NCI-H2081 treated with DMSO at 0.1 percent for 48 hours (cell line): ENCODE results near the gene SELENOH.

ENCODE experiments used
- DNase-seq: peaks from one replicate; lab custom pipeline; 2025; lab: John Stamatoyannopoulos, UW

SELENOH gene

DNA sequence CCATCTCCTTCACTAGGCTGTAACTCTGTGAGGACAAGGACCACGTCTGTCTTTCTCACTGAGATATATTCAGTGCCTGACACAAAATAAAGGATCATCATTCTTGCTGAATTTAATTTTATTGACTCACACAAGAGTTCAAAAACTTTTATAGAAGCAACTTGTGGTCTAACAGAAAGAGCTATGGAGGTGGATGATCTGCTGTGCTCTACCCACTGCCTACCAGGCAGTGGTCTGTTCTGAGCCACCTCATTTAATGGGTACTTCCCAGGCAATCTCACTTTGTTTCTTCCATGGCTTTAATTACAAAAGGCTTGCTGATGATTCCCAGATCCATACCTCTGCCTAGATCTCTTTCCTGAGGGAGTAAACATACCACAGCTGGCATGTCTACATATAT is 5.6 kb downstream of the SELENOH start:
- no peak for DNase-seq

GRCh38 chr11:57751176-57751575 is 9.9 kb downstream of the SELENOH start:
- DNase-seq = no peak

- DNase-seq = no peak
Observed at GRCh38 chr11:57751676-57752253, 10.5 kb downstream of the SELENOH start, which contains the start of gene BTBD18. Gene BTBD18, minus strand, starts transcription at chr11:57751819. Its CDS starts 631 bp downstream, at chr11:57751188.

DNA sequence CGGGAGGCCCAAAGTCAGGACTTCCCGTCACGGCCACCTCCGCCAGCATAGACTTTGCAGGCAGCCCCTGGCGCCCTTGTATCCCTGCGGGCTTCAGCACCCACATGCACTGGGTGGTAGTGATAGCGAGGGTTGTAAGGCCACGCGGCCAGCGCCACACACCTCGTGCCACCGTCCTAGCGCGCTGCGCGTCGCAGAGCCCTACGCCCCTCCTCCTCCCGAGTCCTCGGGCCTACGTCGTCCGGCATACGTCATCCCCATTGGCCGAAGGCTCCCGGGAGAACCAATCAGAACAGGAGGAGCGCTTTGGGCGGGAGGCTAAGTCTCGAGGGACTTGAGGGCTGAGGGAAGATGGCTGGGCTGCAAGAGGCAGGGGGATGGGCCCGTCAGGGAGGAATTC is 11.7 kb downstream of the SELENOH start:
- DNase-seq = no peak

GRCh38 chr11:57758174-57758573 is 16.9 kb downstream of the SELENOH start:
- DNase-seq = no peak

DNA sequence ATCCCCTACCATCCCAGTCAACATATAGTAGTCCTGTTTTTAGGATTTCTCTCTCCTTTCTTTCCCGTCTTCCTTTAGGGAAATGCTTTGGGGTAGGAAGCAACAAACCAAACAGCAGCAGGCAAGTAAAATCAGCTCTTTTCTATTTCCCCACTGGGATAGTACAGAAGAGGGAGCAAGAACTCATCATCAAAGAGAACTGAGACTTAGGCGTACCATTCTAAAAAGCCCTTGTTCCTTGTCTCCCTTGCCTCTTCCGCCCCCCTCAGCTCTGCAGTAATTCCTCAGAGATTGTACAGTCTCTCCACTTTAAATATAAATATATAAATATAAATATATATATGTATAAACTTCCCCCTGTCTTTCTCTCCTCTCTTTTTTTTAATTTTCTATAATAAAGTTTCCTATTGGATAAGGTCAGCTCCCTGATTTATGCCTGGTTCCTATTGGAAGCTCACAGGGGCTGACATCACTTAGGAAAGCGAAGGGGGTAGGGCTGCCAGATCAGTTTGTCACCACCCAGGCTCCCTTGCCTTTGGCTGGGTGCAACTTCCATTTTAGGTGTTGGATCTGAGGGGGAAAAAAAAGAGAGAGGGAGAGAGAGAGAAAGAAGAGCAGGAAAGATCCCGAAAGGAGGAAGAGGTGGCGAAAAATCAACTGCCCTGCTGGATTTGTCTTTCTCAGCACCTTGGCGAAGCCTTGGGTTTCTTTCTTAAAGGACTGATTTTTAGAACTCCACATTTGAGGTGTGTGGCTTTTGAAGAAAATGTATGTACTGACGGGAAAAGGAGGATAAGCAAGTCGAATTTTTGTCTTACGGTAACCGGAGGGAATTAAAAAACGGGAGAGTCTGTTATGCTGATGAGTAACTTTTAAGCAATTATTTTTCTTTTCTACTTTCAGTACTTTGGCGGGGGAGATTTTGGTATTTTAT is 20.3 kb downstream of the SELENOH start, which contains the start of gene CTNND1:
Gene CTNND1, plus strand, starts transcription at position 502 of the 934 bp plus-strand sequence. CDS start 29,677 bp downstream, outside the sequence.
- peak; percentile 69 for DNase-seq

- DNase-seq = no peak
Observed at GRCh38 chr11:57762235-57762861, 21.1 kb downstream of the SELENOH start.

DNA sequence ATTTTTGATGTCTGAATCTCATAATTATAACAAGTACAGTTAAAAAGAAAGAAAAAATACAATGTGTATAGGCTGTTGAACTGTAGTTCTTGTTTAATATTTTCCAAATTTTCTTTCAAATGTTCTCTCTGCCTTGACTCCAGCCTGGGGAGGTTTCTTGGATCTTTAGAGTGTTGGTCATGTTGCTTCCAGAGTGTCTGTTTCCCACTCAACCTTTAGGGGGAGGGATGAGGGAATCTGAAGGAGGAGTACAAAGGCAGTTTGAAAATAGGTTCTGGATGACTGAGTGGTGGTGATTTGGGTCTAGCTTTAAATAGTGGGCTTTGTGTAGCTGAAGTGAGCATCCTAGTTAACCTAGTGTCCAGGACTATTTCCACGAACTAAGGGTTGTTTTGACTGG is 22.3 kb downstream of the SELENOH start:
- no peak for DNase-seq

- no peak for DNase-seq
Observed at GRCh38 chr11:57764021-57764420, 22.7 kb downstream of the SELENOH start.

GRCh38 chr11:57764566-57764965 is 23.3 kb downstream of the SELENOH start:
- DNase-seq = no peak

GRCh38 chr11:57764972-57765371 is 23.7 kb downstream of the SELENOH start:
- no peak for DNase-seq

DNA sequence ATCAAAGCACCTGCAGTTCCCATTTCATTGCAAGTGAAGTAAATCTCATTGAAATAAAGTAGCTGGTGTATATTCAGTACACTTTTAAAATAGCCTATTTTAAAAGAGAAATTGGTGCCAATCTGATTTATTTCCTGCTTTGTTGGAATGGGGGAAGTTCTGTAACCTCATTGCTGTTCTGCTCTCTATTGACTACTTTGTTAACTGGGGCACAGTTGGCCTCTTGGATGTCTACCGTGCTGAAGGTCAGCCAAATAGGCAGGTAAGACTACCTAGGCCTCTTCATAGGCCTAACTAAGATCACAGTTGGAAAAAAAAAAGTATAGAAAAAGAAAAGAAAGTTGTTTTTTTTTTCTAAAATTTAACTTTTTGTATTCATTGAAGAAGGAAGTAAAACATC is 29.5 kb downstream of the SELENOH start:
- no peak for DNase-seq

DNA sequence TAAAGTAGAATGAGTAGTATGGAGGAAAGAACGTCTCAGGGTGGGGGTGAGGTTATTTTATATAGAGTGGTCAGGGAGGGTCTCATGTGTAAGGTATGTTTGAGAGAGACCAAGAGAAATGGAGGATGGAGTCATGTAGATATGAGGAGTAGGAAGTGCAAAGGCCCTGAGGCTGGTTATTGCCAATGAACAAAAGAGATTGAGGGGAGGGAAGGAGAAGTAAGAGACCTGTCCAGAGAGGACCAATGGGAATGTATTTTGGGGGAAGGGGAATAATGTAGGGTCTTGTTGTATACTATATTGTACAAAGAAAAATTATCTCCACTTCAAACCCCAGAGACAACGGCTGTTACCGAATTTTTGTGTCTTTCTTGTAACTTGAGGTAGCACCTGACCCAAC is 30.1 kb downstream of the SELENOH start:
- DNase-seq = no peak

DNA sequence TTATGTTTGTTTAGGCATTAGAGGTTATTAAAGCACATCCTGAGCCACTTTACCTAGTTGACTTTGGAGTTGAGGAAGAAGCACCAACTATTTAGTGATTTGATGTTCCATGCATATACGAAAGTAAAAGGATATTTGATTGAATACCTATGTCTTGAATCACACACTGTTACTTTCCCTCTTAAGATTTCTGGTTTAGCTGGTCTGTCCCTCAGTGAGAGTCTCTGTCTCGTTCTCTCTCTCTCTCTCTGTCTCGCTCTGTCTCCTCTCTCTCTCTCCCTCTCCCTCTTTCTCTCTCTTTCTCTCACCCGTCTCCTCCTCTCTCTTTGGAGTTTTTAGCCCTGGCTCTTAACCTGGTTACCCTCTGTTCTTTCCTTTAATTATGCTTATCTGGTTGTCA is 31.3 kb downstream of the SELENOH start:
- DNase-seq = no peak

- DNase-seq = no peak
Observed at GRCh38 chr11:57773026-57773598, 31.8 kb downstream of the SELENOH start.

GRCh38 chr11:57775491-57775890 is 34.2 kb downstream of the SELENOH start:
- no peak for DNase-seq

GRCh38 chr11:57776031-57776521 is 34.8 kb downstream of the SELENOH start:
- no peak for DNase-seq

GRCh38 chr11:57776577-57777210 is 35.4 kb downstream of the SELENOH start:
- DNase-seq = no peak

DNA sequence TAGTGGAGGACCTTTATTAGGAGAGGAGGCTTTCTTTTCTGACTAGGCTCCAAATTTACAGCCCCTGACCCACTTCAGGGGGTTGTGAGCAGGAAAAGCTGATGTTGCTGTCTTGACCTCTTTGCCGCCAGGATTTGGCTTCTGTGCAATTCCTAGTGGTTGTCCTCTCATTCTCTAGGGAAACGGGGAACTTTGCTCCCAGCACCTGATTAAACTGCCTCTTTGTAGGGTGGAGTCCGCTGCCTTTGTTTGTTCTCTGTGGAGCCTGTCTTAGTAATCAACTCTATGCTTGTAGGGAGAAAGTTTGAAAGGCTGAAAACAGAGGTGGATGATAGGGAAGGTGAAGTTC is 36.7 kb downstream of the SELENOH start:
- no peak for DNase-seq

GRCh38 chr11:57778318-57779037 is 37.2 kb downstream of the SELENOH start:
- DNase-seq = no peak

DNA sequence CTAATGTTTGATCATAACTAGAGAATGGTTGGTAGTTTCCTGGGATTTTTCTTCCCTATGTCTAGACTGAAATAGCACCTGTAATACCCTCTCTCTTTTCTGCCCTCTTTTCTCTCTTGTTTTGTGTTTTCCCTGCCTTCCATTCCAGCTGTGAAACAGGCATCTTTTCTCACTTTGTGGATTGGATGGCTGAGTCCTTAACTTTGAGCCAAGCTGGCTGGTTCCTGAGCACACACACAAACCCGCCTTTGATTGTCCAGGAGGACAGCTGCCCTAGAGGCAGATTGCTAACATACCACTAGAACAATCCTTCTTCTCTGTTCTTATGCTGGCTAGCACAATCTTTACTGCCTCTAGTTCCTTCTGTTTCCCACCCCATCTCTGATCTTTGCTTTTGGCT is 38.0 kb downstream of the SELENOH start:
- no peak for DNase-seq
